Ishikawa (cell line): Measurements from ENCODE around the gene HEPACAM.

Source experiments
- CEBPB ChIP-seq: IDR thresholded peaks from 2 replicates; pipeline ENCODE4 v1.6.1; 2012
- CREB1 ChIP-seq: IDR thresholded peaks from 2 replicates; pipeline ENCODE4 v1.6.1; 2012; ENCODE audit warnings: low read depth
- EGR1 ChIP-seq: IDR thresholded peaks from 2 replicates; pipeline ENCODE4 v1.6.1; 2012
- EP300 ChIP-seq: IDR thresholded peaks from 2 replicates; pipeline ENCODE4 v1.6.1; 2012; ENCODE audit warnings: borderline replicate concordance
- FOXM1 ChIP-seq: IDR thresholded peaks from 2 replicates; pipeline ENCODE4 v1.6.1; 2012; ENCODE audit warnings: low read depth, borderline replicate concordance
- NFIC ChIP-seq: IDR thresholded peaks from 2 replicates; pipeline ENCODE4 v1.6.1; 2012
- RAD21 ChIP-seq: IDR thresholded peaks from 2 replicates; pipeline ENCODE4 v1.6.1; 2012; ENCODE audit warnings: low read depth
- TAF1 ChIP-seq: IDR thresholded peaks from 2 replicates; pipeline ENCODE4 v1.6.1; 2012; ENCODE audit warnings: low read depth, mild to moderate bottlenecking
- TCF12 ChIP-seq: IDR thresholded peaks from 2 replicates; pipeline ENCODE4 v1.6.1; 2012; ENCODE audit warnings: low read depth
- TEAD4 ChIP-seq: IDR thresholded peaks from 2 replicates; pipeline ENCODE4 v1.6.1; 2012
- YY1 ChIP-seq: IDR thresholded peaks from 2 replicates; pipeline ENCODE4 v1.6.1; 2012; ENCODE audit warnings: low read depth
- ZBTB7A ChIP-seq: IDR thresholded peaks from 2 replicates; pipeline ENCODE4 v1.6.1; 2012; ENCODE audit warnings: low read depth
- TF ChIP-seq, protein P1 (sequence below): IDR thresholded peaks from 2 replicates; pipeline ENCODE4 v1.6.1; 2012
- TF ChIP-seq, protein P2 (sequence below): IDR thresholded peaks from 2 replicates; pipeline ENCODE4 v1.6.1; 2012; ENCODE audit warnings: low read depth, mild to moderate bottlenecking
- TF ChIP-seq, protein P3 (sequence below): IDR thresholded peaks from 2 replicates; pipeline ENCODE4 v1.6.1; 2012

The HEPACAM gene

DNA sequence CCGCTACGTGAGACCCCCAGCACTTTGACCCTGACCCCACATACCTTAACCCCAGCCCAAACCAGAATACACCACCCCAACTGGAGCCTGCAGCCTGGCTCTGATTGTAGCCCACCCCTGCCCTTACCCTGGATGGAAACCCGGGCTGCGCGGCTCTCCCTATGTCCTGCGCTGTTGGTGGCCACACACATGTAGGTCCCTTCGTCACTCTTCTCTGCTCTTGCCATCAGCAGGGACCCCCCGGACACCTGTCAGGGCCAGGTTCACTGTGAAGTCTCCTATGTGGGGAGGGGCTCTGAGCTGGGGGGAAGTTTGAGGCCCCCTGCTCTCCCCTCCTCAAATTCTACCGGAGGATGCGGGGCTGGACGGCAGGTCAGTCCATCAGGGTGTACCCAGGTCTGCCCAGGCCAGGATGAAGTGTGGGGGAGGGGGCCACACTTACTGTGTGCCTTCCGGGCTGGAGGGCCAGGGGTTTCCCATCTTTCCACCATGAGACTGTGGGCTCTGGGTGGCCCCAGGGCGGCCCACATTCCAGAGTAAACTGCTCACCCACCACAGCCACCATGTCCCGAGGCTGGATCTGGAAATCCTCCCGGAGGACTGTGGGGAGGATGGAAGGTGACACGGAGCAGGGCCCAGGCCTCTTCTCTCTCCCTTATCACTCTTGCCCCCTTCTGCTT, 39.6 kb downstream of the HEPACAM start:
- TF ChIP-seq EP300 (no peak), NFIC (no peak), ZBTB7A (no peak), FOXM1 (no peak), EGR1 (no peak), YY1 (no peak), RAD21 (no peak), TCF12 (no peak), CEBPB (no peak), TAF1 (no peak), CREB1 (no peak), TEAD4 (no peak)
- TF ChIP-seq, protein P1, sequence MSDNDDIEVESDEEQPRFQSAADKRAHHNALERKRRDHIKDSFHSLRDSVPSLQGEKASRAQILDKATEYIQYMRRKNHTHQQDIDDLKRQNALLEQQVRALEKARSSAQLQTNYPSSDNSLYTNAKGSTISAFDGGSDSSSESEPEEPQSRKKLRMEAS: no peak
- TF ChIP-seq, protein P2, sequence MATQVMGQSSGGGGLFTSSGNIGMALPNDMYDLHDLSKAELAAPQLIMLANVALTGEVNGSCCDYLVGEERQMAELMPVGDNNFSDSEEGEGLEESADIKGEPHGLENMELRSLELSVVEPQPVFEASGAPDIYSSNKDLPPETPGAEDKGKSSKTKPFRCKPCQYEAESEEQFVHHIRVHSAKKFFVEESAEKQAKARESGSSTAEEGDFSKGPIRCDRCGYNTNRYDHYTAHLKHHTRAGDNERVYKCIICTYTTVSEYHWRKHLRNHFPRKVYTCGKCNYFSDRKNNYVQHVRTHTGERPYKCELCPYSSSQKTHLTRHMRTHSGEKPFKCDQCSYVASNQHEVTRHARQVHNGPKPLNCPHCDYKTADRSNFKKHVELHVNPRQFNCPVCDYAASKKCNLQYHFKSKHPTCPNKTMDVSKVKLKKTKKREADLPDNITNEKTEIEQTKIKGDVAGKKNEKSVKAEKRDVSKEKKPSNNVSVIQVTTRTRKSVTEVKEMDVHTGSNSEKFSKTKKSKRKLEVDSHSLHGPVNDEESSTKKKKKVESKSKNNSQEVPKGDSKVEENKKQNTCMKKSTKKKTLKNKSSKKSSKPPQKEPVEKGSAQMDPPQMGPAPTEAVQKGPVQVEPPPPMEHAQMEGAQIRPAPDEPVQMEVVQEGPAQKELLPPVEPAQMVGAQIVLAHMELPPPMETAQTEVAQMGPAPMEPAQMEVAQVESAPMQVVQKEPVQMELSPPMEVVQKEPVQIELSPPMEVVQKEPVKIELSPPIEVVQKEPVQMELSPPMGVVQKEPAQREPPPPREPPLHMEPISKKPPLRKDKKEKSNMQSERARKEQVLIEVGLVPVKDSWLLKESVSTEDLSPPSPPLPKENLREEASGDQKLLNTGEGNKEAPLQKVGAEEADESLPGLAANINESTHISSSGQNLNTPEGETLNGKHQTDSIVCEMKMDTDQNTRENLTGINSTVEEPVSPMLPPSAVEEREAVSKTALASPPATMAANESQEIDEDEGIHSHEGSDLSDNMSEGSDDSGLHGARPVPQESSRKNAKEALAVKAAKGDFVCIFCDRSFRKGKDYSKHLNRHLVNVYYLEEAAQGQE: no peak
- TF ChIP-seq, protein P3, sequence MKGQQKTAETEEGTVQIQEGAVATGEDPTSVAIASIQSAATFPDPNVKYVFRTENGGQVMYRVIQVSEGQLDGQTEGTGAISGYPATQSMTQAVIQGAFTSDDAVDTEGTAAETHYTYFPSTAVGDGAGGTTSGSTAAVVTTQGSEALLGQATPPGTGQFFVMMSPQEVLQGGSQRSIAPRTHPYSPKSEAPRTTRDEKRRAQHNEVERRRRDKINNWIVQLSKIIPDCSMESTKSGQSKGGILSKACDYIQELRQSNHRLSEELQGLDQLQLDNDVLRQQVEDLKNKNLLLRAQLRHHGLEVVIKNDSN: no peak

DNA sequence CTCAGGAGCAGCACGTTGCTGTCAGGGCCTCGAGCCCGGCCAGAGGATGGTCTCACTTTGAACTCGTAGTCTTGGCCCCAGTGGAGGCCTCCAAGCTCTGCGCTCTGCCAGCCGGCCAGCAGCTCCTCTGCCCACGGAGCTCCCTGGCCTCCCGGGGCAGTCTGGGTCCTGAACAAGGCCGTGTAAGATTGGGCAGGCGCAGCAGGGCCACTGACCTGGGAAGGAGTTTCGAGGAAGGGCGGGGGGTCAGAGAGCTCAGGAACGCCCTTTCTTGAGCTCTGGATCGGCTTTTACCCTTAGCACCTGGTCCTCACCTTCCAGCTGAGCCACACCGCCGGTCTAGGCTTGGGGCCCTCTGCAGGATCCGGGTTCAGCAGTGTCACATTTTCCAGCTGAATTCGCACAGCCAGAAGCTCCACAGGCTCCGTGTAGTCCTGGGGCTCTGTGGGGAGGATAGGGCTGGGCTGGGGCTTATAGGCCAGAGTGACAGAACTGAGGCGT, 40.3 kb downstream of the HEPACAM start:
- TF ChIP-seq RAD21 (no peak), EGR1 (no peak), TEAD4 (no peak), EP300 (no peak), ZBTB7A (no peak), FOXM1 (no peak), NFIC (no peak), TAF1 (no peak), YY1 (no peak), TCF12 (no peak), CEBPB (no peak), CREB1 (no peak)
- TF ChIP-seq, protein P3: no peak
- TF ChIP-seq, protein P1: no peak
- TF ChIP-seq, protein P2: no peak

DNA sequence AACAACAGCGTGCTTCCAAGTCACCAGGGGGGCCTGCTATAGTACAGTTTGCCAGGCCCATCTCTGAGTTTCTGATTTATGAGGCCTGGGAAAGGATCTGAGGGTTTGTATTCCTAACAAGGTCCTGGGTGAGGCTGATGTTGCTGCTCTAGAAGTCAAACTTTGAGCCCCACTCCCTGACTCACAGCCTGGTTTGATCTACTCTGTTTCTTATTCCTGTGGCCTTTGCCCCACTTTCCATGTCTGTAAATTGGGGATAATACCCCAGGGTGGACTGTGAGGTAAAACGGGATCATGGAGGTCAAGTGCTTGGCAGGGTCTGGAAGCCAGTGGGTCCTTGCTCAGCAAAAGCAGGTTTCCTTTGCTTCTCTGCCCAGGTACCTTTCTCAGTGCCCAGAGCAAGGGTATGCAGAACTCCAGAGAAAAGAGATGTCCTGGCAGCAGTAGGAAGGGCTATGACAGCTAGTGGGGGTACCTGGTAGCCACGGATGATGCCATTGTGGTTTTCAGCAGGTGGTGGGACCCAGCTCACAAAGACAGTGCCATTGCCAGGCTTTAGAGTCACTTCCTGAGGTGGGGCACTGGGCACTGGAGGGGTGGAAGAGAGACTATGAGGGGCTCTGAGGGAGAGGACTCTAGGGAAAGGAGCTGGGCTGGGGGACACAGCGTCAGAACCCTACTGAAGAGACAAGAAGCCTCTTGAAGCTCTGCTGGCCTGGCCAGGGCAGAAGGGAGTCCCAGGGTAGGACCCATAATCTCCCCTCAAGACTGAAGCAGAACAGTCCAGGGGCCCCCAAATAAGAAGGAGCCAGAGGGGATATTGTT, 41.0 kb downstream of the HEPACAM start:
- no peak for TF ChIP-seq NFIC

DNA sequence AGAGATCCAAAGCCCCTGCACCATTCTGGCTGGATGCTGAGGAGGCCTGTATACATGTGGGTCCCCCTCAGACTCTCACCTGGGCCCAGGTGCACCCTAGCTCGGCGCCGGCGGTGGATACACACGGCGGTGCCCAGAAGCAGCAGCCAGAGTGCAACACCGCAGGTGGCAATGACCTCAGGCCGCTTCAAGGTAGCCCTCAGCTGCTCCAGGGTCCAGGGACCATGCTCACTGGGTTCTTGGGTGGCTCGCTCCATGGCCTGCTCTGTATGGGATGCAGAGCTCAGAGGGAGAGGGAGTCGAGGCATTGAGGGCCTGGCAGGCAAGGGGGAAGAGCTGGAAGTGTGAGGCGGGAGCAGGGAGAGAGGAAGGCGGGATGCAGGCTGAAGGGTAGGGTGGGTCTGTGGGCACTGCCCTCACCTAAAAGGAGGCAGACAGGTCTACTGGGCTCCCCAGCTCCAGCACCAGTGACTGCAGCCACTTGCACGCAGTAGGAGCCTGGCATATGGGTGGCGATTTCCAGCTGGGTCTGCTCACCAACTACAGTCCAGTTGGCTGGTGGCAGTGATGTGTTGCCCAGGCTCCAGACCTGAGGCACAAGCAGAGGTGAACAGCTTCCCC, 42.0 kb downstream of the HEPACAM start:
- TF ChIP-seq YY1: no peak
- no peak for TF ChIP-seq CEBPB
- TF ChIP-seq, protein P2: no peak
